Measurements from ENCODE around the gene KLRC3.
A peak's percentile ranks its signal among the peaks of the same experiment; 100 is the strongest.

GRCh38 chr12:10363914-10364814 lies 56.2 kb downstream of the KLRC3 start:
- TF ChIP-seq CTCF (IDR thresholded peaks at IDR 0.05) (no peak), POLR2AphosphoS5 (IDR thresholded peaks at IDR 0.05) (peak in 1 of 3 donors; percentile 31), POLR2A (IDR thresholded peaks at IDR 0.05) (peak; percentile 58), EP300 (IDR thresholded peaks at IDR 0.05; ENCODE audit: low read depth) (no peak)

All from transverse colon (tissue), 4 donors.